ENCODE results near the gene CGN.
A peak's percentile ranks its signal among the peaks of the same experiment; 100 is the strongest.

DNA sequence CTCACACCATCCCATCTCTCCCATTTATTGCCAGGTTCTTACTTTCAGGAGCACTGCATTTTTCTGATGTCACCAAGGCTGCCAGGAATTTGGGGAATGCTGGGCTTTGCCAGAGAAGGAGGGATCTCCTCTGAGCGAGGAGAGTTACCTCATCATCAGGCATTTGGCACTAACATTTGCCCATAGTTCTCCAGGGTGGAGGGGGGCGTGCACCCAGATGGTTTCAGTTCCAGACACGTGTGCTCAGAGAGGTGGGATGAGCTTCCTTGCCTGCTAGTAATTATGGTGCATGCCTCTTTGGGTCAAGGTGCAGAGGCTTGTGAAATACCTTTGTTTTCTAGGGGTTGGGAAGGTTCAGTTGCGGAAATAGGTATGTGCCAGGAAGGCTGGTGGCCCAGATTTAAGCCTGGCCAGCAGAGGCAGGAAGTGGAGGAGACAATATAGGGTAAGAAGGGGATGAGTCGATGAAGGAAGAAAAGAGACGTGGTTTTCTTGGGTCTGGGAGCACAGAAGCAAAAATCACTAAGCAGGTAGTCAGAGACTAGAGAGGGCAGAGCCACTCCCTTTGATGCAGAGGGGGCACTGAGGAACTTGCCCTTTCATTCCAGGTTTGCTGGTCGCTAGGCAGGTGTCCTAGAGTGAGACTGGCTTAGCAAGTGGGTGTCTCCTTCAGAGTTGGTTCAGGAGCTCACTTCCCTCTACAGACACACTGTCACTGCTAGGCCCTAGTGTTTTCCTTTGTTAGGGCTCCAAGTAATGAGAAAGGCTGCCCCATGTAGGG, 36.1 kb downstream of the CGN start:
- TF ChIP-seq, protein P1, sequence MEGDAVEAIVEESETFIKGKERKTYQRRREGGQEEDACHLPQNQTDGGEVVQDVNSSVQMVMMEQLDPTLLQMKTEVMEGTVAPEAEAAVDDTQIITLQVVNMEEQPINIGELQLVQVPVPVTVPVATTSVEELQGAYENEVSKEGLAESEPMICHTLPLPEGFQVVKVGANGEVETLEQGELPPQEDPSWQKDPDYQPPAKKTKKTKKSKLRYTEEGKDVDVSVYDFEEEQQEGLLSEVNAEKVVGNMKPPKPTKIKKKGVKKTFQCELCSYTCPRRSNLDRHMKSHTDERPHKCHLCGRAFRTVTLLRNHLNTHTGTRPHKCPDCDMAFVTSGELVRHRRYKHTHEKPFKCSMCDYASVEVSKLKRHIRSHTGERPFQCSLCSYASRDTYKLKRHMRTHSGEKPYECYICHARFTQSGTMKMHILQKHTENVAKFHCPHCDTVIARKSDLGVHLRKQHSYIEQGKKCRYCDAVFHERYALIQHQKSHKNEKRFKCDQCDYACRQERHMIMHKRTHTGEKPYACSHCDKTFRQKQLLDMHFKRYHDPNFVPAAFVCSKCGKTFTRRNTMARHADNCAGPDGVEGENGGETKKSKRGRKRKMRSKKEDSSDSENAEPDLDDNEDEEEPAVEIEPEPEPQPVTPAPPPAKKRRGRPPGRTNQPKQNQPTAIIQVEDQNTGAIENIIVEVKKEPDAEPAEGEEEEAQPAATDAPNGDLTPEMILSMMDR (IDR thresholded peaks at IDR 0.05): no peak
- TF ChIP-seq EP300 (IDR thresholded peaks at IDR 0.05): no peak
- TF ChIP-seq POLR2AphosphoS5 (IDR thresholded peaks at IDR 0.05): peak in 1 of 4 donors; percentile 6
